ENCODE data around the gene EAPP. TPM values are rescaled to one million over a fixed set of nuclear protein-coding genes. Genes with fewer than 3 reads are reported as not detected.

EAPP gene
- total and polyA plus RNA-seq, 2 of the 4 experiments (the other 2 are of a cell fraction): 29.9 to 32.3 TPM

DNA sequence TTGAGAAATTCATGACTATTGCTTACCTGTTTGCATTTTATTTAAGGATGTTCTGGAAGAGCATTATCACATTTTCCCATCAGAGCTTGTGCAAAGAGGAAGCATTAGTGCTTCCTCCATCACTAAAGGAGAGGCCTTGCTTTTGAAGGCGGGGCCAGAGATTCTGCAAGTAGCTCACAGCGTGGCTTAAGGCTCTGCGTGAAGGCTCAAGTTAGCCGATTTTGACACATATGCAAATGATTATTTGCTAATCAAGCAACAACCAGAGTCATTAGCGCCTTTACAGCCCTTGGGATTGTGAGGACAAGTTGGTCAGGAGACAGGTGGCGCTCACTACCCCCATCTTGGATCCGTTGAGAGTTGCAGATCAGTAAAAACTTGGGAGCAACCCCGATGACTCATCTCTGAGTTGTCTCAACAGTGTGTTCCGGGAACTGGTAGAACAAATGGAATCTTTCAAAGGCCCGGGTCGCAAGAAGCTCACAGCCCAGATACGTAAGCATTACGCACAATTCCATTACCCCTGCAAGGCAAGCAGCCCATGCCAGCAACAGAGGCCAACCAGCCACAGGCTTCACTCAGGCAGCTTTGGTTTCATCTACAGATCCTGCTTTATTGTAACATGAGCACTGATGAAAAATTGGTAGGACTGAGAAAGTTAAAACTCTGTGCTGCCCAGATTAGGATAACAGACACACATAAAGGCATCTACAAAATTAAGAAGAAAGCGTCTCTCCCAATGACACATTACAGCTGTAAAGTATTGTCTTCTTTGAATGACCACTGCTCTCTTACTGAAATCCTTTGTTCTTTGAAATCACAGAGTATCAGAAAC lies 42.6 kb downstream of the EAPP start:
- no peak overlapping the region for H3K4me3 ChIP-seq (ENCODE audit: insufficient read depth, low read depth, low read length)
- POLR2A ChIA-PET (ENCODE audit: unreplicated experiment): no interaction called here

More for the DNA sequence above, 42.6 kb downstream of the EAPP start:
- Histone ChIP-seq H3K27ac (ENCODE audit: insufficient read depth, low read length) (peak overlapping the region; percentile 98), H3K14ac (replicated peaks; ENCODE audit: low read depth, low read length) (peak overlapping the region; percentile 67), H3K23ac (ENCODE audit: low read depth, low read length) (peak overlapping the region; percentile 88), H3K18ac (ENCODE audit: low read depth, low read length) (peak overlapping the region; percentile 66), H4K8ac (ENCODE audit: low read depth in 2 of 2, low read length in 2 of 2) (peak overlapping the region; percentile 53 to 91), H3K79me1 (ENCODE audit: low read depth in 1 of 2, low read length in 2 of 2) (no peaks in the 10 kb centered on the region), H2BK15ac (ENCODE audit: low read depth, low read length) (peak overlapping the region; percentile 69; the same call in 2 of the 3 replicates), H3K9me3 (ENCODE audit: control insufficient read depth, insufficient read depth, low read length) (no peaks in the 10 kb centered on the region), H3K36me3 (ENCODE audit: control insufficient read depth, insufficient read depth, low read length) (no peaks in the 10 kb centered on the region), H3K27me3 (ENCODE audit: control insufficient read depth, insufficient read depth, low read length) (no peaks in the 10 kb centered on the region), H2AFZ (replicated peaks; ENCODE audit: low read length, poor library complexity) (peak overlapping the region; percentile 92), H2BK5ac (ENCODE audit: low read depth, low read length, poor library complexity, severe bottlenecking) (peak overlapping the region; percentile 94), H4K5ac (ENCODE audit: low read depth, low read length) (peak overlapping the region; percentile 98), H2BK120ac (ENCODE audit: low read depth, low read length) (peak overlapping the region; percentile 95), H4K20me1 (ENCODE audit: insufficient read depth, low read length) (no peaks in the 10 kb centered on the region), H3K56ac (ENCODE audit: extremely low read depth, insufficient read depth, low read length) (peak overlapping the region; percentile 77), H3K4ac (ENCODE audit: low read depth, low read length) (peak overlapping the region; percentile 90), H3K4me2 (ENCODE audit: low read depth, low read length) (peak overlapping the region; percentile 67), H2AK9ac (replicated peaks; ENCODE audit: low read depth, low read length, poor library complexity) (peak overlapping the region; percentile 74), H3K9me1 (ENCODE audit: insufficient read depth, low read length) (peaks cover 3% of the 10 kb centered on the region; the same call in 1 of the 2 replicates), H3K4me1 (ENCODE audit: control insufficient read depth, insufficient read depth, low read length) (peaks cover 12% of the 10 kb centered on the region), H2BK20ac (ENCODE audit: low read depth, low read length) (peak overlapping the region; percentile 90), H2AK5ac (ENCODE audit: low read depth, low read length) (peak overlapping the region; percentile 14), H3K9ac (ENCODE audit: low read depth, low read length) (peak overlapping the region; percentile 16; the same call in 1 of the 2 replicates), H4K91ac (ENCODE audit: insufficient read depth, low read depth, low read length) (peak overlapping the region; percentile 85)
- TF ChIP-seq CHD1 (IDR thresholded peaks at IDR 0.05; ENCODE audit: low read depth, low read length): peak; percentile 52; the same call in 1 of the 2 replicates
- TF ChIP-seq, protein P1, sequence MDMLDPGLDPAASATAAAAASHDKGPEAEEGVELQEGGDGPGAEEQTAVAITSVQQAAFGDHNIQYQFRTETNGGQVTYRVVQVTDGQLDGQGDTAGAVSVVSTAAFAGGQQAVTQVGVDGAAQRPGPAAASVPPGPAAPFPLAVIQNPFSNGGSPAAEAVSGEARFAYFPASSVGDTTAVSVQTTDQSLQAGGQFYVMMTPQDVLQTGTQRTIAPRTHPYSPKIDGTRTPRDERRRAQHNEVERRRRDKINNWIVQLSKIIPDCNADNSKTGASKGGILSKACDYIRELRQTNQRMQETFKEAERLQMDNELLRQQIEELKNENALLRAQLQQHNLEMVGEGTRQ (IDR thresholded peaks at IDR 0.05; ENCODE audit: low read depth, low read length): no peak
- TF ChIP-seq MXI1 (IDR thresholded peaks at IDR 0.05; ENCODE audit: borderline replicate concordance, low read depth, low read length): 0 out of 2 replicates have a peak, but pooled peaks have one; percentile 32
- peak; percentile 73 for TF ChIP-seq RCOR1 (IDR thresholded peaks at IDR 0.05; ENCODE audit: insufficient replicate concordance, low read length)
- TF ChIP-seq NFE2L2 (IDR thresholded peaks at IDR 0.05; ENCODE audit: low read depth, low read length): no peak
- peak; percentile 64; the same call in 1 of the 2 replicates for TF ChIP-seq MAZ (IDR thresholded peaks at IDR 0.05; ENCODE audit: borderline replicate concordance, low read depth, low read length)
- peak; percentile 38 for TF ChIP-seq CTCF (conservative IDR thresholded peaks at IDR 0.05; ENCODE audit: low read depth, low read length)
- no peak for TF ChIP-seq RFX5 (IDR thresholded peaks at IDR 0.05; ENCODE audit: low read depth, low read length)
- peak; percentile 69; the same call in 1 of the 2 replicates for TF ChIP-seq BHLHE40 (IDR thresholded peaks at IDR 0.05; ENCODE audit: low read depth, low read length)
- TF ChIP-seq RAD21 (IDR thresholded peaks at IDR 0.05; ENCODE audit: low read length): peak; percentile 49
- TF ChIP-seq FOS (IDR thresholded peaks at IDR 0.05; ENCODE audit: low read depth, low read length): peak; percentile 99
- TF ChIP-seq MAFK (IDR thresholded peaks at IDR 0.05; ENCODE audit: low read depth, low read length): peak; percentile 35; the same call in 1 of the 2 replicates
- TF ChIP-seq CEBPB (IDR thresholded peaks at IDR 0.05; ENCODE audit: low read depth, low read length): peak; percentile 73
- peak; percentile 91 for TF ChIP-seq POLR2A (IDR thresholded peaks at IDR 0.05; ENCODE audit: low read depth, low read length)
- peak; percentile 96 for ATAC-seq (ENCODE audit: low read depth)
- dilution Hi-C loops (cut with HindIII; ENCODE audit: low sequenced_read_pairs, unreplicated experiment): no loop called here
- no TSS peak for BruUV-seq (replicated peaks)
- peak; percentile 100 for DNase-seq
- intact Hi-C loops (cut with micrococcal nuclease): loop anchor here (1.0 to 10.0 kb wide), 3 partner anchors 35 to 132 kb away; partner anchors contain the start of genes EAPP and SPTSSA
- 0% methylated on average over 5 of the region's 14 CpGs; no CpG with 5 or more reads in 1 of the 2 experiments for WGBS, 2 experiments (ENCODE audit: extremely low coverage in 2 of 2, insufficient read length in 1 of 2)
- CTCF ChIA-PET: interaction anchor here (0.7 to 0.9 kb wide), 3 partner anchors 41 to 1767 kb away, joined by 3 to 4 read pairs (median 3); no protein-coding TSS in a partner anchor
- in situ Hi-C loops (cut with MboI; ENCODE audit: low sequenced_read_pairs): loop anchor here (5.0 kb wide), 1 partner anchor 35 kb away; the partner anchor contains the start of gene SPTSSA

Data from IMR-90 (cell line).